CD1c-positive myeloid dendritic cell (primary cell): ENCODE results near the gene TP53I3.
"Not testable (repeated sequence)": the region's sequence is repeated elsewhere in the genome, so short reads cannot be mapped to it uniquely, and the experiment has no call there.

Source experiments
- DNase-seq: peaks from one replicate; pipeline ENCODE4 v3.0.0-alpha.2; 2016; ENCODE audit errors: extremely low spot score

TP53I3 gene

GRCh38 chr2:24100732-24101131, 16.1 kb upstream of the TP53I3 start:
- not testable (repeated sequence) for DNase-seq

GRCh38 chr2:24095171-24095677, 10.6 kb upstream of the TP53I3 start:
- not testable (repeated sequence) for DNase-seq

- DNase-seq: not testable (repeated sequence)
Measured at GRCh38 chr2:24093270-24093669, 8.6 kb upstream of the TP53I3 start.

- no peak for DNase-seq
Measured at GRCh38 chr2:24088821-24089359, 4.3 kb upstream of the TP53I3 start.

- no peak for DNase-seq
Measured at GRCh38 chr2:24087032-24087431, 2.4 kb upstream of the TP53I3 start.

- DNase-seq: no peak
Measured at GRCh38 chr2:24086241-24086640, 1.6 kb upstream of the TP53I3 start.

GRCh38 chr2:24085200-24085489, 511 bp upstream of the TP53I3 start:
- DNase-seq: no peak

- DNase-seq: peak; percentile 84
Measured at GRCh38 chr2:24083567-24084385, 858 bp downstream of the TP53I3 start.

GRCh38 chr2:24082787-24083566, 1.7 kb downstream of the TP53I3 start:
- no peak for DNase-seq

- no peak for DNase-seq
Measured at GRCh38 chr2:24080701-24081100, 3.9 kb downstream of the TP53I3 start.

- peak; percentile 18 for DNase-seq
Measured at GRCh38 chr2:24077879-24078278, 6.8 kb downstream of the TP53I3 start.

GRCh38 chr2:24077535-24077877, 7.1 kb downstream of the TP53I3 start:
- DNase-seq: no peak

GRCh38 chr2:24076849-24077534, 7.6 kb downstream of the TP53I3 start:
- peak; percentile 53 for DNase-seq

- DNase-seq: peak; percentile 99
Measured at GRCh38 chr2:24075915-24076848, 8.5 kb downstream of the TP53I3 start, which contains the start of gene SF3B6. TSS of gene SF3B6 (minus strand) at chr2:24076326. CDS start at chr2:24076229, 97 bp downstream.

GRCh38 chr2:24075259-24075658, 9.4 kb downstream of the TP53I3 start:
- no peak for DNase-seq

GRCh38 chr2:24073816-24074215, 10.8 kb downstream of the TP53I3 start:
- no peak for DNase-seq

- no peak for DNase-seq
Measured at GRCh38 chr2:24072259-24072658, 12.4 kb downstream of the TP53I3 start.

- DNase-seq: no peak
Measured at GRCh38 chr2:24065341-24065740, 19.3 kb downstream of the TP53I3 start.

- peak; percentile 37 for DNase-seq
Measured at GRCh38 chr2:24058564-24059271, 25.9 kb downstream of the TP53I3 start.

- no peak for DNase-seq
Measured at GRCh38 chr2:24055750-24056149, 28.9 kb downstream of the TP53I3 start.
